22Rv1 (cell line): ENCODE measurements around the gene MSRB3.

Experiments used
- CTCF ChIP-seq: fragments of 450-650 bp; IDR thresholded peaks from 2 replicates; pipeline ENCODE4 v1.5.1; 2017; ENCODE audit warnings: mild to moderate bottlenecking
- ZFX ChIP-seq: fragments of 450-650 bp; IDR thresholded peaks from 2 replicates; pipeline ENCODE4 v1.6.1; 2017; ENCODE audit warnings: antibody characterized with exemption, borderline replicate concordance

- TF ChIP-seq CTCF (no peak), ZFX (no peak)
Observed at GRCh38 chr12:65308006-65308405, 29.5 kb downstream of the MSRB3 start.
